NCI-H1092 (cell line): ENCODE measurements around the gene ONECUT3.

ENCODE experiments used
- DNase-seq: peaks from one replicate; lab custom pipeline; 2025; lab: John Stamatoyannopoulos, UW

Gene ONECUT3

DNA sequence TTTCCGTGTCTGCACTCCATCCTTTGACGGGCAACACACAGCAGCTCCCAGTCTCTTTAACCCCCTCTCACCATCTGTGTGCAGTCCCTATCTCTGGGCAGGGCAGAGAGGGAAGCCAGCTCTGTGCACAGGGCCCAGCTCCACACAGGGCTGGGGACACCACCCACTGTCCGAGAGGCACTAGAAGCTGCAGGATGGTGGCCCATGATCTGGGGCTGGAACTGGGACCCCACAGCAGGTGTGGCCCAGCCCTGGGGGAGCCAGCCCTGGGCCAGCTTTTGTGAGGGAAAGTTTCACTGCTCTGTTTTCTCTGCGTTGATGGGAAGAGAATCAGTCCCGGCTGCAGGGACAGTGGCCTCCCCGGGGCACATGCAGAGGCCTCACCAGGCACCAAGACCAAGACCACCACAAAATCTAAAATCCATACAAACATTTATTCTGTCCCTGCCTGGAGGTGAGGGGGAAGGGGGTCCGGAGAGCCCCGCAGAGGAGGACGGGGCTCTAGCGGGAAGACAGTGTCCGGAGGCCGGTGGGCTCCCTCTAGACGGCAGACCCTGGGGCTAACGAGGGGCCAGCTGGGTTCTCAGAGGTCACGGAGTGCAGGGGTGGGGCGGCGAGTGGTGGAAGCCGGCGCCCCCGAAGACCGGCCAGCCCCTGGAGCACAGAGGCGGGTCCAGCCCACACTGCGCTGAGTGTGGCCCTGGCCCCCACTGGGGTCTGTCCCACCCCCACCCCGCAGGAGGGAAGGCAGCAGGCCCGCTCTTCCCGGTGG lies 61.7 kb downstream of the ONECUT3 start:
- DNase-seq = no peak

DNA sequence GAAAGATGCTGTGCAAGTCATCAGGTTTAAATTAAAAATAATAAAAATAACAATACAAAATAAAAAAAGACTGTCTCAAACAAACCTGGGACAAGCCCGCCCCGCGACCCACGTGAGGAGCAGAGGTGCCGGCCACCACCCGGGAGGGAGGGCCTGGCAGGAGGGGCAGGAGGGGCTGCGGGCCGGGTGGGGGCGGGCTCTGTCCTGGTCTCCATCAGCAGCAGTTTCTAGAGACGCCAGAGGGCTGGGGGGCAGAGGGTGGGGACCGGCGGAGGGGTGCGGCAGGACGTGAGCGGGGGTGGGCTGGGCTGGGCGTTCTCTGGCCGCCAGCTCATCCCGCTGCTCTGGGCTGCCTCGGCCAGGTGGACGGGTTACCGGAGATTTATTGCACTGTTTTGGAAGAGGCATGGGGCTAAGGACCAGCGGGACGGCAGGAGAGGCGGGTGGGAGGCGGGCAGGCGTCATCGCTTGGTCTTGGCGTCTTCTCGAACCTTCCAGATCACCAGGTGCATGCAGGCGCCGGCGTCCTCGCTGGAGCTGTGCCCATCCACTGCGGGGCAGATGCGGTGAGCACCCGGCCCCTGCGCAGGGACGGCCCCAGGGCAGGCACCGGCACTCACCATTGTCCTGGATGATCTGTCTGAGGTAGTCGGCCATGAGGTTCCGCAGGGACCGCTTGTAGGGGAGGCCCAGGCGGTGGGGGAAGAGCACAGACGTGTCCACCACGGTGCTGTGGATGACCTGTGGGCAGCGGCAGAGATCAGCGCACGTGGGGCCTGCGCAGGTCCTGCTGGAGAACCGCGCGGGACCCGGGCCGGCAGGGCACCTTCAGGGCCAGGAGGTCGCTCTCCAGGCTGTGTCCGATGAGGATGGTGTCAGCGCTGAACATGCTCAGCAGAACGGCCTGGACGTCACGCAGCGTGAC lies 62.6 kb downstream of the ONECUT3 start:
- DNase-seq = no peak

DNA sequence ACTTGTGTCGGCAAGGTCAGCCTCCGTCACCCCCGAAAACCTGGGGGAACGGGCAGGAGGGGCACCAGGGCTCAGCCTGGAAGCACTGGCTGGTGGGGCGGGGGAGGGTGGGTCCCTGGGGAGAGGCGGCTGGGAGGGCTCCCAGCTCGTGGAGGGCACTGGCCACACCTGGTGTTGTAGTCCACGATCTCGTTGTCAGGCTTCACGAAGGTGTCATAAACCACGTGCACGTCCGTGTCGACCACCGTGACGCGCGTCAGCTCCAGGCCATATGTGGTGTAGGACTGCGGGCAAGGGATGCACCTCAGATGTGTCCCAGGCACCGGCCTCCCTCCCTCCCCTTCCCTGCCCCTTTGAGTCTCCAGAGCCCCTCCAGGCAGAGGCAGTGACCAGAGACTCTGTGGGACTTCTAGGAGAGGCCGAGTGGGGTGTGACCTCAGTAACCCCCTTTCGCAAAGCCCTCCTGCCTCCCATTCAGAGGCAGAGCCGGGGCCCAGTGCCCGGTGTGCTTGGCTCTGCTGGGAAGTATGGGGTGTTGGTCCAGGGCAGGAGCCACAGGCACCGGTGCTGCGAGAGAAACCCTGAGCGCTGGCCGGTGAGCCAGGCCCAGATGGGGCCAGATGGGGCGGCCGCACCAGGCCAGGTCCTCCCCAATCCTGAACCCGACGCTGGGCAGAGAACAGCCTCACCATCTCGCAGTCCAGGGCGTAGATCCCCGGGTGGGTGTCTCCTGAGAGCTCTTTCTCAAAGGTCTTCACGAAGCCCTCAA lies 63.4 kb downstream of the ONECUT3 start:
- DNase-seq = no peak

DNA sequence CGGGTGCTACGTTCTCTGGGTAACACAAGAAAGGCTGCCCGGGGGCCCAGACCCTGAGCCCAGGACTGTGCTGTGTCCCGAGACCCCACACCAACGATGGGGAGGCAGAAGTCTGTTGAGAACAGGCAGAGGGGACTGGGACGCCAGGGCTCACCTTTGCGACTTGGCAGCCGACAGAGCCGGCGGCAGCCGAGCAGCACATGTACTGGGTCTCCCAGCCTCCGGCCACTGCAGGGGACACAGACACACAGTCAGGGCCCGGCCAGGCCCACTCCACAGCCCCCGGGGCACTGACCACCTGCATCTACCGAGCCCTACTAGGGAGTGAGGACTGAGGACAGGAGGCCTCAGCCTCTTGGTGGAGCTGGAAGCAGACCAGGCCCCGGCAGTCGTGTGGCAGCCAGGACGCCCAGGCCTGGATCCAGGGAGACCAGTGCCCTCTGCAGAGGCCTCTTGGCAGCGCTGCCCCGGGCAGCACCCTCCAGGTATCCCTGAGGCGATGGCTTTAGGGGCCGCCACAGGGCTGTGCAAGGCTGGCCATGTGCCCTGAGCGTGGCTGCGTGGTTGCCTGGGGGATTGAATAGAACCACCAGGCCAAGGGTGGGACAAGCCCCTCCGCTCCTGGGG lies 64.4 kb downstream of the ONECUT3 start:
- no peak for DNase-seq

DNA sequence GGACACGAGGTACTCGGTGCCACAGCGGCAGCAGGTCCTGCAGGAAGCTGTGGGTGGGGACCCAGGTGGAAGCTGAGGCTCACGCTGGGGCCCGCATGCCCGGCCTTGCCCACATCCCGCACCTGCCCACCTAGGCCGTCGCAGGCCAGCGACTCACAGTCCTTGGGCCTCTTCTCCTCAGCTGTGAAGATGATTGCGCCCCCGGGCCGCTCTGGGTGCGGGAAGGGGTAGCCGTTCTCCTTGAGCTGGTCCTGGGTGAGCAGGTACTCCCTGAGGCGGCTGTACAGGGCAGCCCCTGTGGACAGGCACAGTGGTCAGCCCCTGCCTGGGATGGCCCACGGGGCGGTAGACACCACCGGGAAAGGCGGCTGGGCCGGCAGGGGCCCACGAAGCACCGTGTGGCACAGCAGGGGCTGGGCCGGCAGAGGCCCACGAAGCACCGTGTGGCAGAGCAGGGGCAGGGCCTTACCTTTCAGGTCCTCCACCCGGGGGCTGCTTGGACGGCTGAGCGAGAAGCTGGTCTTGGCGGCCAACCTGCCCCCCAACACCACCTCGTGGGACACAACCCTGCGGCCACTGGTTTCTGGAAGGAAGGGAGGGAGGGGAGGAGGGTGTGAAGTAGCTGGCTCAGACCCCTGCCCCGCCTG lies 65.4 kb downstream of the ONECUT3 start:
- no peak for DNase-seq

DNA sequence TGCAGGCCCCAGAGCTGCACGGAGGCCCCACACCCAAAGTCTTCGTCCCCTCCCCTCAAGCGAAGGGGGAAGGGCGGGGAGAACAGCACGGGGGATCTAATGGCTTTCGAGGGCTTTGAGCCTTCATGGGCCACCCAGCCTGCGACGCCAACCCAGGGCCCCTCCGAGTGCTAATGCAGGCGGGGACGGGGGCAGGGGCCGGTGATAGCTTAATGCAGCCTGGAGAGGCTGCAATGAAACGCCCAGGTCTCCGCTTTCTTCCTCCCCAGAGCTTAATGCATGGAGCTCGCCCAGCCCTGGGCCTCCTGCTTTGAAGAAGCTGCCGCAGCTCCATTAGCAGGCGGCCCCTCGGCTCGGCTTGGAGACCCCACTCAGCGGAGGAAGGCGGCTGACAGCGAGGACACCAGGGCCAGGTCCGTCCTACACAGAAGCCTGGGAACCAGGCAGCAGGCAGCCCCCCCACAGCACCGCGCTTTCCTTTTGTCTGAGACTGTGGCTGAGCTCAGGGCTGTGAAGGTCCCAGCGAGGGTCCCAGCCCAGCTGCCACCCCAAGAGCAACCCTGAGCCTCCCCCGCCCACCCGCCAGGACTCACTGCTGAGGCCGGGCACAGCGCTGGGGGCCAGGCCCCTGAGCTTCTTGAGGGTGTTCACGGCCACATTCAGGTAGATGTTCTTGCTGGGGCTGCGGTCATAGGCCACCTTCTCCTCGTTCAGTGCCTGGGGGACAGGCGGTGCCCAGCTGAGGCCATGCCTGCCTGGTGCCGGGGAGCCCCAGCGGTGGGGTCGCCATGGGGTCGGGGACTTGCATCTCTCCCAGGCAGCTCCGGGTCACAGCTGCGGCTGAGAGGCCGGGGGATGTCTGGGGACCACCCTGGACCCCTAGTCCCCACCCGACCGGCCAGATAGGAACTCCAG lies 66.3 kb downstream of the ONECUT3 start:
- DNase-seq = no peak

DNA sequence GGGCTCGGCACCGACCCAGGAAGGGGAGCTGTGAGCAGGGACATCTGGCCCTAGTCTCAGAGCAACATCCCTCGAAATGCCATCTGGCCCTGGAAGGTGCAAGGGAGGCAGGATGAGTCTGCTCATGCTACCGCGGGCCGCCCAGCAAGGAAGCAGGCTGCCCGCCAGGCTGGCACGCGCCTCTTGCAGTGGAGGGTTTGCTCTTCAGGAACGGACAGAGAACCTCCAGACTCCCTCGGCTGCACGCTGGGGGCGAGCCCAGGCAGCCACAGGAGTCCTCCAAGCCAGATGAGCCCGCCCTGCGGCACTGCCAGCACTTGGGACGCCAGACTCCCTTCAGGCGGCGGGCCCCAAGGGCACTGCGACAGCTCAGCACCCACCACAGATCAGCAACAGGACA lies 68.9 kb downstream of the ONECUT3 start:
- DNase-seq = no peak

DNA sequence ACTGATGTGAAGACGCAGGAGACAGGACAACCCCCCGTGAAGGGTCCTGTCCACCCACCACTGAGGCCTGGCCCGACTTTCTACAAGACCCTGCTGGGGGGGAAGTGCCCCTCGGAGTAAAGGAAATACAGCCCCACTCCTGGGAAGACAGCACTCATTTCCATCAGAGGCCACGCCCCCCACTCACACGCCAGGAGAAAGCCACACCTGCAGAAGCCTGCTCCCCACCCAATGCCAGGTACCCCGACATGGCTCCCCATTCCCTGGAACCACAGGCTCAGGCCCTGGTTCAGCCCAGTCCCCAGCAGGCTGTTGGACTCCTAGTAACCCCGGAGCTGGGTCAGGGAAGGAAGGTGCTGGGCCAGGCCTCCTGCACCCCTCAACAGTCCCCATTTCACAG lies 69.7 kb downstream of the ONECUT3 start:
- DNase-seq = no peak

DNA sequence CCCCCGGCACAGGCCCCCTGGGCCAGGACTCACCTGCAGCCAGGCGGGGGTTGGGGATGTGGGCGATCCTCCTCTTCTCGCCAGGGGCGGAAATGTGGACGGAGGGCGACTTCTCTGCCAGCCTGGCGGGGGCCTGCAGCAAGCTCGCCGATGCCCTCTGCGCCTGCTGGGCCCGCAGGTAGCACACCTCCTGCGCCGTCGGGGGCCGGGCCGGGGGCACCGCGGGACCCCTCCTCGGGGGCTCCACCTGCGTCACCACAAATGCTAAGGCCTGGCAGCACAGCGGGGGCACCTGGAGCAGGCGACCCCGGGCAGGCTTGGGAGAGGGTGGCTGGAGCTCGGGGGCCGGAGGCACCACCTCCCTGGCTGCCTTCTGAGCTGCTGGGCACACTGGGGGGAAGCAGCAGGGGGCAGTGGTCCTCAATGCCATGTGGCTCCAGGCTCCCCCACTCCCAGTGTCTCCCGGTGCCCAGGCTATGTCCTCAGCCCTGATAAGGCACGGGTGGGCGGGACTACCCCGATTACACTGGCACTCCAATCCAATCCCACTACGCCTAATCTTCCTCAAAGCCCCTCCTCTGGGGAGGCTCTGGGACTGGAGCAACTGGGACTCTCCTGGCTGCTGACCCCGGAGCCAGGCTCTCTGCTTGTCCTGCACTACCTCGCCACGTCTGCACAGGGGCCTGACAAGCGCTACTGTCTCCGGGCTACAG lies 70.4 kb downstream of the ONECUT3 start:
- DNase-seq = no peak

DNA sequence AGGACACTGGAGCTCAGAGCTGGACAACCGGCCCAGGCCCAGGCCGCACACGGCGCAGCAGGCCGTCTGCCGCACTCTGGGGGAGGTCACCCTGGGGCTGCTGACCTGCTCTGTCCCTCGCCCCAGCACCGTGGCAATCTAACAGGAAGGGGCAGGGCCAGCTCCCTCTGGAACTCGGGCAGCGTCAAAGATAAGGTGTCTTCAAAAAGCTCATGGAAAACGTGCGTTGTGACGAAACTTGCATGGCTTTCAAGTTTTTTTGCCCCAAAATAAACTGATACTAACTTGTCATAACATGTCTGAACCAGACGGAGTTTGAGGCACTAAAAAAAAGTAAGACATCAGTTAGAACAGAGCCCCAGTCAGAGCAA lies 70.9 kb downstream of the ONECUT3 start:
- DNase-seq = no peak

DNA sequence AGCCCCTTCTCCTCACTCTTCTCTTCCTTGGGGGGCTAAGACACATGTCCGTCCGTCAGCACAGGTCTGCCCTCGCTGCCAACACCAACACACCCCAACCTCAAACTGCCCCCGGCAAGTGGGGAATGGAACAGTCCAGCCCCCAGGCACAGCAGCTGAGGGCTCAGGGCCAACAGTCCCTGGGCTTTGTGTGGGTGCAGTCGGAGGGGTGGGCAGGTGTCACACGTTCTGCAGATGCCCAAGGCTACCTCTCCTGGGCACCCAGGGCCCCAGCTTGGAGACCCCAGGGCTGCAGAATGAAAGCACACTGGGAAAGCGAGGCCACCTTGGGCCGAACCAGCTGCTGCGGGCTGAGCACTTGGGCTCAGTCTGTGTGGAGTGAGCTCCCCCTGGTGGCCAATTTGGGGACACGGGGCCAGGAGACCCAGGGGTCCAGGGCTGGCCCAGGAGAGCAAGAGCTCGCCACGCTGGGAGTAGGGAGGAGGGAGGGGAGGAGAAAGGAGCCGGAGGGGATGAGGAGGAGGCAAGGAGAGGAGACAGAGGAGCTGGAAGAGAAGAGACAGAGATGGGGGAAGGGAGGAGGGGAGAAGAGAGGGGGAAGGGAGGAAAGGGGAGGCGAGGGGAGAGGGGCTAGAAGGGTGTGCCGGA lies 72.7 kb downstream of the ONECUT3 start:
- DNase-seq = peak; percentile 67

DNA sequence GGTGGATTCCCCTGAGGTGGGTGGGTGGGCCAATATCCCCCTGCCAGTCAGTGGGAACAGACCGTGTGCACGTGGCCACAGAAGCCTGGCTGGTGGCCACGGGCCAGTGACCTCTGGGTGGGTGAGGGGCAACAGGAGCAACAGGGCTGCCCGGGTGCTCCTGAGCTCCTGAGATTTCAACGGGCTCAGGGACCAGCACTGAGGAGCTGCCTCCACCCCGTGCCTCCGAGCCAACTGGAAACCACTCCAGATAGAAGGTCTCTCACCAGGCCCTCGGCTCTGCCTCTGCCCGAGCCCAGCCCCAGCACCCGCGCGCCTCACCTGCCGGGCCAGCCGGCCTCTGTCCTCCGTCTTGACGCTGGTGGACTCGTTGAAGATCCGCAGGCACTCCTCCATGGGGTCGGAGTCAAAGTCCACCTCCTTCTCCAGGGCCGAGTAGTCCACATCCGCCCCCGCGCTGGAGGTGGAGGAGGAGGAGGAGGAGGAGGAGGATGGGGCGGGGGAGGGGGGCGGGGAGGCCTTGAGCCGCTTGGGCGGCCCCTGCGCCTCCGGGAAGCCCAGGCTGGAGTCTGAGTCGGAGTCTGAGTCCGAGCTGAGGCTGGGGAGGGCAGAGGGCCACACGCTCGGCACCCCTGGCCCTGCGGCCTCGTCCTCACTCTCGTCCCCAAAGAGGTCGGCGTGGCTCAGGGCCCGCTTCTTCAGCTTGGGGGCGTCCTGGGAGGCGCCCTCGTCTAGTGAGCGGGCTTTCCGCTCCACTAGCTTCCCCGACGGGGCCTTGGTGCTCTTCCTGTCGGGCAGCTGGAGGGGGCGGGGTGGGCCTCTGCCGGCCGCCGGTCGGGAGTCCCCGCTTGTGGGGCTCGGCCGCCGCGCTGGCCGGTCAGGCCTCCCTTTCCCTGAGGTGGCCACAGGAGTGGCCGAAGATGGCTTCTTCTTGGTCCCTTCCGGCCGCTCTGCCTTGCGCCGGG lies 73.5 kb downstream of the ONECUT3 start:
- no peak for DNase-seq

DNA sequence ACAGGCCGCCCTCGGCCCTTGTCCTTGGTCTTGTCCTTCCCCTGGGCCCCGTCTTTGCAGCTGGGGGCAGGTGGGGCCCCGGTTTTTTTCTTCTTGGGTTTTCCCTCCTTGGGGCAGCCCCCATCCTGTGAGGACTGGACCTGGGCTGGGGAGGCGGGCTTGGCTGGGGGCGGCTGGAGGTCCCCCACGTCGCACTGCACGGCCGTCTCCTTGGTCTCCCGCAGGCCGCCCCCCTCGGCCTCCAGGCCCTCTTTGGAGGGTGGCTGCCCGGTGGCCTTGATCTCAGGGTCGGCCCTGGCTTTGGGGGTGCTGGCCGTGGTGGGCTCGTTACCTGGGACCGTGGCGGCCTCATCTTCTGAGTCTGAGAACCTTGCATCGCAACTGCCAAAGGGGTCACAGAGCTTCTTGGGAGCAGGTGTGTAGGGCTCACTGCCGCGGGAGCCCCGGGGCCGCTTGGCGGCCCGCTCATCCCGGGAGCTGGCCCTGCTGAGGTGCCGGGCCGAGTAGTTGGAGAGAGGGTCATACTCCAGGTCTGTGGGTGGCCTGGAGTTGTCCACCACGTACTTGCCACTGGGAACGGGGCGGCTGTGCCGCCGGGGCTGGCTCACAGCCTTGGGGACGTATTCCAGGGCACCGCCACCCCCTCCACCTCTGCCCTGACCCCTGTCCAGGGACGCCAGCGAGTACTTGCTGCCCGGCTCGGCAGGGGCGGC lies 74.4 kb downstream of the ONECUT3 start:
- no peak for DNase-seq

DNA sequence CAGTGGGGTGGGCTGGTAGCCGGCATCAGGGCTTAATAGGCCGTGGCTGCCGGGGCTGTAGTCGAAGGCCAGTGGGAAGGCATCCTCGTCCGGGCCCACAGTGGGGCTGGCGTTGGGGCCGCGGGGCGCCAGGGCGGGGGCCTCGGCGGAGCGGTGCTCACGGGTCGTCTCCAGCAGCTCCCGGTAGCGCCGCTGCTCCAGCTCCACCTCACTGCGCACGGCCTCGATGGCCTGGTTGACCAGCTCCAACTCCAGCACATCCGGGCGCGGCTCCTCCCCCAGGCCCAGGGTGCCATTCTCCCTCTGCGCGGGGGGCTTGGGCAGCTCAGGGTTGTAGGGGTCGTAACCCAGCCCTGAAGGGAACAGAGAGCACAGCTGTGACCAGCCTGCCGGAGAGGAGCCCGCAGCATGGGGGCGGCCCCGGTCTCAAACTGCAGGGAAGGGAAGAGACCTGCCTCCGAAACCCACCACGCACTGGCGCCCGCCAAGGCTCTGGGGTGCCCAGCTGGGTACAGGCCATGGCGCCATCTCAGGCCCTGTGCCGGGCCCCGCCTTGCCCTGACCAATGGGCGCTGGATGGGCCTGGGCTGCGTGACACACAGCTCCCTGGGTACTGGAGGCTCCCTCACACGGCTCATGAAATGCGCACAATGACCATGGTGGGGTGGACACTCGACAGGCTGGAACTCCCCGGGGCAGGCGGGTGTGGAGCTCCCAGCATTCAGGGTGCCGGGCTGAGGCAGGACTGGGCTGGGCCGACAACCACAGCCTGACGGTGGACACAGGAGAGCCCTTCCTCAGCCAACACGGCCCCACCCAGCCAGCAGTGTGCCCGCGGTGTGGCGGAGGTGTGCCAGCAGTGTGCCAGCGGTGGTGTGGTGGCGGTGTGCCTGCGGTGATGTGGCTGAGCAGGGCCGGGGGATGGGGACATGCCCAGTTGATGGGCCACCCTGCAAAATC lies 75.3 kb downstream of the ONECUT3 start:
- no peak for DNase-seq

DNA sequence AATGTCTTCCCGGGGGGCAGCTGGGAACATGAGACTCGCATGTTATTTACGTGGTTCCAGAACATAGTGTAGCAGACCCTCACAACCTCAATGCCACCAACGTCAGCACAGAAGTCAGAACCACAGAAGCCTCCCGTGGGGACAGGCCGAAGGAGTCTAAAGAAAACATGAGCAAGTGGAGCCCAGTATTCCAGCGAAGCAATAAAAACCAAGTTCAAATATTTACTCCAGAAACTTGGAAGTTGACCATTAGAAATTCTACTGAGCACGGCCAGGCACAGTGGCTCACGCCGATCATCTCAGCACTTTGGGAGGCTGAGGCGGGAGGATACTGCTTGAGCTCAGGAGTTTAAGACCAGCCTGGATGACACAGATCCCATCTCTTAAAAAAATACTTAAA lies 76.7 kb downstream of the ONECUT3 start:
- DNase-seq = no peak

DNA sequence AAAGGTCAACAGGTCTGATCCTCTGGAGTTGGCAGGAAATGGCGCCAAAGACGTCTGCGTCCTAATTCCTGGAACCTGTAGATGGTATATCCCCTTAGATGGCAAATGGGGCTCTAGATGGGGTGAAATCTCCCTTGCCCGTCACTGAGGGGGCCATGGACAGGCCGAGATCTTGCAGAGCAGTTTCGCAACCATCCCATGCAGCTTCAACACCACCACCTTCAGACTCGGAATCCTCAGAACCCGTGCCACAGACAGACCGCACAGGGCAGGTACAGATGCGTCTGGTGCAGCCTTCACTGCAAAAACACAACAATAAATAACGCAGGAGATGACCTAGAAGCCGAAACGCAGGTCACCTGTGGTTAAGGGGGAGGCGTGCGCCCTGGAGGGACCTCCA lies 77.3 kb downstream of the ONECUT3 start:
- no peak for DNase-seq
